Caco-2 (cell line): ENCODE results near the gene RHEX. TPM values are rescaled to one million over a fixed set of nuclear protein-coding genes. Genes with fewer than 3 reads are reported as not detected.

Source experiments
- BruUV-seq: library from RNA; stranded (reverse); fragments of 400-500 nt; replicated peaks from 2 replicates; lab custom pipeline; 2021; lab: Mats Ljungman, UMichigan
- CTCF ChIA-PET: fragments of 300-600 bp; sonication (Branson Sonifier 250); formaldehyde crosslinking; loops from one replicate; lab custom pipeline; 2022; ENCODE audit warnings: antibody characterized with exemption; lab: Charles Lee
- POLR2A ChIA-PET: fragments of 300-600 bp; sonication (Branson Sonifier 250); formaldehyde crosslinking; loops from one replicate; lab custom pipeline; 2022; ENCODE audit warnings: antibody characterized with exemption; lab: Charles Lee
- DNase-seq, 2 experiments: peaks; one replicate each; pipeline versions ENCODE4 v3.0.0 to v3.0.0-alpha.2; 2020 to 2022
- H3K27me3 ChIP-seq: replicated peaks from 2 replicates; pipeline ENCODE4 v1.6.0; 2011; ENCODE audit warnings: low read length; ENCODE audit not compliant: control insufficient read depth, insufficient read depth
- H3K36me3 ChIP-seq: 2 replicates; pipeline ENCODE4 v1.5.1; 2011; ENCODE audit warnings: low read length; ENCODE audit not compliant: control insufficient read depth, insufficient read depth
- H3K4me1 ChIP-seq: fragments of 250-450 bp; sonication (Bioruptor Pico); 2 replicates; pipeline ENCODE4 v1.5.1; 2020; ENCODE audit warnings: mild to moderate bottlenecking
- H3K4me3 ChIP-seq: 2 replicates; pipeline ENCODE4 v1.5.1; 2011; ENCODE audit warnings: low read depth, mild to moderate bottlenecking, control low read depth, low read length
- H3K9me3 ChIP-seq: fragments of 250-450 bp; sonication (Bioruptor Pico); 2 replicates; pipeline ENCODE4 v1.5.1; 2020; ENCODE audit warnings: mild to moderate bottlenecking, moderate library complexity
- H3K27ac Mint-ChIP-seq: one replicate; pipeline ENCODE4 v1.8.0; 2022; ENCODE audit warnings: mixed read lengths; ENCODE audit not compliant: unreplicated experiment
- H3K27me3 Mint-ChIP-seq: one replicate; pipeline ENCODE4 v1.8.0; 2022; ENCODE audit warnings: mixed read lengths; ENCODE audit not compliant: insufficient read depth, unreplicated experiment
- H3K36me3 Mint-ChIP-seq: one replicate; pipeline ENCODE4 v1.8.0; 2022; ENCODE audit warnings: mild to moderate bottlenecking, mixed read lengths; ENCODE audit not compliant: insufficient read depth, unreplicated experiment
- H3K4me1 Mint-ChIP-seq: one replicate; pipeline ENCODE4 v1.8.0; 2022; ENCODE audit warnings: low read depth, mixed read lengths; ENCODE audit not compliant: unreplicated experiment
- H3K4me3 Mint-ChIP-seq: one replicate; pipeline ENCODE4 v1.8.0; 2022; ENCODE audit warnings: mild to moderate bottlenecking, moderate library complexity, mixed read lengths; ENCODE audit not compliant: unreplicated experiment
- H3K9me3 Mint-ChIP-seq: one replicate; pipeline ENCODE4 v1.8.0; 2022; ENCODE audit warnings: mixed read lengths; ENCODE audit not compliant: unreplicated experiment
- CTCF ChIP-seq, 2 experiments: fragments of 200-600 bp in 1 of 2; IDR thresholded peaks; 1 replicate in 1 of 2; 2 replicates in 1 of 2; pipeline versions ENCODE4 v1.5.1 to v1.8.0; 2011 to 2022; ENCODE audit warnings: antibody characterized with exemption in 1 of 2, control low read depth in 1 of 2, inconsistent platforms in 1 of 2, low read depth in 1 of 2, low read length in 1 of 2, mild to moderate bottlenecking in 1 of 2, moderate library complexity in 1 of 2; ENCODE audit not compliant: insufficient read depth in 1 of 2, severe bottlenecking in 1 of 2, unreplicated experiment in 1 of 2
- intact Hi-C: fragments of 100-400 bp; cut with micrococcal nuclease; formaldehyde crosslinking; loops from one replicate; pipeline ENCODE4 v1.10.0; 2022; ENCODE audit not compliant: unreplicated experiment
- total RNA-seq: library from RNA; stranded (reverse); gene quantifications from 2 replicates; pipeline ENCODE4 v1.2.3, GENCODE V29; 2022

Gene RHEX
- total RNA-seq, 1 experiment from 2014 or later, result not detected

- no peak for DNase-seq
- no peak for TF ChIP-seq CTCF (IDR thresholded peaks at IDR 0.05; ENCODE audit: insufficient read depth in 1 of 2, low read depth in 1 of 2, low read length in 1 of 2, severe bottlenecking in 1 of 2, unreplicated experiment in 1 of 2)
- H3K4me1 ChIP-seq, result peaks cover 15% of the 10 kb centered on the region
- no peak overlapping the region for H3K4me3 ChIP-seq
- no peaks in the 10 kb centered on the region for H3K27me3 ChIP-seq
- intact Hi-C loops, result no loop called here
- peaks cover 7% of the 10 kb centered on the region for H3K27me3 Mint-ChIP-seq
- no TSS peak for BruUV-seq
- H3K9me3 ChIP-seq, result no peaks in the 10 kb centered on the region; the same call in 1 of the 2 replicates
- no peak overlapping the region for H3K4me3 Mint-ChIP-seq
- POLR2A ChIA-PET, result no interaction called here
- CTCF ChIA-PET, result interaction anchor here (0.7 to 5.6 kb wide), 3 partner anchors 77 to 88 kb away, joined by 4 to 87 read pairs (median 5); partner anchors contain the start of gene AVPR1B
- H3K4me1 Mint-ChIP-seq, result peaks cover 11% of the 10 kb centered on the region
- H3K36me3 ChIP-seq, result no peaks in the 10 kb centered on the region
- no peaks in the 10 kb centered on the region for H3K36me3 Mint-ChIP-seq
- H3K9me3 Mint-ChIP-seq, result no peaks in the 10 kb centered on the region
- H3K27ac Mint-ChIP-seq, result no peak overlapping the region
Measured at GRCh38 chr1:206029484-206029883, 23.5 kb upstream of the RHEX start.

DNA sequence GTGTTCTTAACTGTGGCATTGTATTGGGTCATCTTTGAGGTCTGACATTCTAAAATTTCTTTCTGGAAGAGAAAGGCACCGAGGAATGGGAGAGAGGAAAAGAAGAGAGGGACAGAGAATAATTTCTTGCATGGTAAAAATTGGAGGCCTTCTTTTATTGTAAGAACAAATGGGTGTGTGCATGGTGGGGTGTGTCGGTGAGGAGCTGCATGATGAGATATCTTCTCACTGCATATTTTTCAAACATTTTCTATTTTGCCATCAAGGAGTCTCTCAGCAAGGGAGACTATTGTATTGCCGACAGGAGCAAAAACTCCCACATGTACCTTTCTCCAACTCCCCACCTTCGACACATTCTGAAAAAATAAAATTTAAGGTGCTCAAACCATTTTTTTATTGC lies 22.8 kb upstream of the RHEX start:
- Histone ChIP-seq H3K9me3 (no peaks in the 10 kb centered on the region; the same call in 1 of the 2 replicates), H3K27me3 (no peaks in the 10 kb centered on the region), H3K4me1 (peaks cover 15% of the 10 kb centered on the region), H3K36me3 (no peaks in the 10 kb centered on the region), H3K4me3 (no peak overlapping the region)
- Mint-ChIP-seq H3K27me3 (peaks cover 7% of the 10 kb centered on the region), H3K9me3 (no peaks in the 10 kb centered on the region), H3K27ac (no peak overlapping the region), H3K4me1 (peaks cover 10% of the 10 kb centered on the region), H3K4me3 (no peak overlapping the region), H3K36me3 (no peaks in the 10 kb centered on the region)
- no peak for DNase-seq
- no TSS peak for BruUV-seq
- intact Hi-C loops, result loop anchor here (1.0 to 5.0 kb wide), 2 partner anchors 38 to 76 kb away; no protein-coding TSS in a partner anchor
- ChIA-PET POLR2A (no interaction called here), CTCF (interaction anchor here (0.8 to 5.6 kb wide), 9 partner anchors 18 to 112 kb away, joined by 3 to 87 read pairs (median 4); partner anchors contain the start of gene AVPR1B)
- no peak for TF ChIP-seq CTCF (IDR thresholded peaks at IDR 0.05; ENCODE audit: insufficient read depth in 1 of 2, low read depth in 1 of 2, low read length in 1 of 2, severe bottlenecking in 1 of 2, unreplicated experiment in 1 of 2)

DNA sequence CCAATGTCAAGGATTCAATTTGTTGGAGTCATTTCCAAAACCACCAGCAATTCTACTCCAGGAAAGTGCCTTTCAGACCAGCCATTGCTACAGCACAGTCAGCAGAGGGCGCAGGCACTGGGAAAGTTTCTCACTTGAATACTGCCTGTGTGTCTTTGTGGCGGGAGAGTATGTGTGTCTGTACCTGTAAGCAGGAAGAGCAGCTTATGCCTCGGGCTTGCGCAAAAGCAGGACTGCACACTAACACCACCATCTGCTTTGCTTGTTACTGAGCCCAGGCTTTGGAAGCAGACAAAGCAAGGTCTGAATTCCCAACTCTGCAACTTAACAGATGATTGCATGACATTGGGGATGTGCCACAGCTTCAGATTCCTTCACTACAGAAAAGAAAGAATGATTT lies 22.3 kb upstream of the RHEX start:
- Mint-ChIP-seq H3K27ac (no peak overlapping the region), H3K4me3 (no peak overlapping the region), H3K36me3 (no peaks in the 10 kb centered on the region), H3K27me3 (peaks cover 7% of the 10 kb centered on the region), H3K4me1 (peaks cover 5% of the 10 kb centered on the region), H3K9me3 (no peaks in the 10 kb centered on the region)
- no peaks in the 10 kb centered on the region; the same call in 1 of the 2 replicates for H3K9me3 ChIP-seq
- peak; percentile 79 to 97 for TF ChIP-seq CTCF (IDR thresholded peaks at IDR 0.05; ENCODE audit: insufficient read depth in 1 of 2, low read depth in 1 of 2, low read length in 1 of 2, severe bottlenecking in 1 of 2, unreplicated experiment in 1 of 2)
- intact Hi-C loops, result loop anchor here (1.0 to 5.0 kb wide), 2 partner anchors 38 to 76 kb away; no protein-coding TSS in a partner anchor
- CTCF ChIA-PET, result interaction anchor here (0.6 to 5.6 kb wide), 14 partner anchors 10 to 112 kb away, joined by 3 to 87 read pairs (median 4); partner anchors contain the start of gene AVPR1B
- H3K36me3 ChIP-seq, result no peaks in the 10 kb centered on the region
- peaks cover 10% of the 10 kb centered on the region for H3K4me1 ChIP-seq
- no peak overlapping the region for H3K4me3 ChIP-seq
- BruUV-seq, result no TSS peak
- no peaks in the 10 kb centered on the region for H3K27me3 ChIP-seq
- POLR2A ChIA-PET, result interaction anchor here (0.6 kb wide), 1 partner anchor 289 kb away, joined by 3 read pairs; no protein-coding TSS in a partner anchor
- peak; percentile 82 to 86 for DNase-seq
